Activated T-helper 17 cell treated with anti-CD3 and anti-CD28 coated beads, Interleukin-2, amount 50 U/mL, for 72 hours (primary cell): ENCODE data around the gene TMEM256. TPM values are rescaled to one million over a fixed set of nuclear protein-coding genes. Genes with fewer than 3 reads are reported as not detected.

Source experiments
- ATAC-seq: fragments of 150-1000 bp; cut with Tn5 transposase; replicated peaks from 2 replicates; pipeline ENCODE4 v1.10.0; 2021; ENCODE audit warnings: mild to moderate bottlenecking, moderate library complexity
- H3K27ac Mint-ChIP-seq: one replicate; pipeline ENCODE4 v1.8.0; 2022; ENCODE audit warnings: mixed read lengths
- H3K27me3 Mint-ChIP-seq: one replicate; pipeline ENCODE4 v1.8.0; 2022; ENCODE audit warnings: mixed read lengths
- H3K36me3 Mint-ChIP-seq: one replicate; pipeline ENCODE4 v1.8.0; 2022; ENCODE audit warnings: low read depth, mild to moderate bottlenecking, mixed read lengths
- H3K4me1 Mint-ChIP-seq: one replicate; pipeline ENCODE4 v1.8.0; 2022; ENCODE audit warnings: mixed read lengths
- H3K4me3 Mint-ChIP-seq: one replicate; pipeline ENCODE4 v1.8.0; 2022; ENCODE audit warnings: mild to moderate bottlenecking, mixed read lengths
- H3K9me3 Mint-ChIP-seq: one replicate; pipeline ENCODE4 v1.8.0; 2022; ENCODE audit warnings: mixed read lengths
- total RNA-seq, 2 donors: library from RNA; stranded (reverse); gene quantifications; one replicate each; pipeline ENCODE4 v1.2.3, GENCODE V29; 2022

Gene TMEM256
- total RNA-seq, 2 donors from 2014 or later = 64.1 to 69.7 TPM

DNA sequence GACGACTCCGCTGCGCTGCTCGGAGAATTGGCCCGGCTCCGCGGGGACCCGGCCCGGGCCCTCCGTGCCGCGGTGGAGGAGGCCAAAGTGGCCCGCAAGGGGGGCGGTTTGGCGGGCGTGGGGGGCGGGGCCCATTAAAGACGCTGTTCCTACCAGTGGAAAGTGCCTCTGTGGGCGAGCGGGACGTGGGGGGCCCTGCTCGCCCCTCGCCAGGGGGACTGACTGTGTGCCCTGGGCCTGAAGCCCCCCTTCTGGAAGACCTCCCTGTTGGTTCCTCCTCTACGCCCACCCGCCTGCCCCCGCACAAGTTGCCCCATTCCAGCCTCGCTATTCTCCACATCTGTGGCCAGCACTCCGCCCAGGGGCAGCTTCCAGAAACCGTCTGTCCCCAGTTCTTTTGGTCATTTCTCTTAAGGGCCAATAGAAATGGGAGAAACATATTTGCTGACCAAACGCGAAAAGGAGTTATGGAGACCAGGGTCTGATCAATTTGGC is 33.5 kb upstream of the TMEM256 start:
- Mint-ChIP-seq H3K27ac (peak overlapping the region; percentile 78), H3K36me3 (peaks cover 47% of the 10 kb centered on the region), H3K9me3 (no peaks in the 10 kb centered on the region), H3K4me3 (peak overlapping the region; percentile 95), H3K4me1 (peaks cover 18% of the 10 kb centered on the region), H3K27me3 (peaks cover 19% of the 10 kb centered on the region)
- ATAC-seq = no peak

GRCh38 chr17:7436556-7437368 is 32.9 kb upstream of the TMEM256 start:
- Mint-ChIP-seq H3K4me1 (peaks cover 18% of the 10 kb centered on the region), H3K36me3 (peaks cover 47% of the 10 kb centered on the region), H3K27ac (peak overlapping the region; percentile 85), H3K27me3 (peaks cover 13% of the 10 kb centered on the region), H3K9me3 (no peaks in the 10 kb centered on the region), H3K4me3 (peak overlapping the region; percentile 95)
- peak; percentile 69 for ATAC-seq

DNA sequence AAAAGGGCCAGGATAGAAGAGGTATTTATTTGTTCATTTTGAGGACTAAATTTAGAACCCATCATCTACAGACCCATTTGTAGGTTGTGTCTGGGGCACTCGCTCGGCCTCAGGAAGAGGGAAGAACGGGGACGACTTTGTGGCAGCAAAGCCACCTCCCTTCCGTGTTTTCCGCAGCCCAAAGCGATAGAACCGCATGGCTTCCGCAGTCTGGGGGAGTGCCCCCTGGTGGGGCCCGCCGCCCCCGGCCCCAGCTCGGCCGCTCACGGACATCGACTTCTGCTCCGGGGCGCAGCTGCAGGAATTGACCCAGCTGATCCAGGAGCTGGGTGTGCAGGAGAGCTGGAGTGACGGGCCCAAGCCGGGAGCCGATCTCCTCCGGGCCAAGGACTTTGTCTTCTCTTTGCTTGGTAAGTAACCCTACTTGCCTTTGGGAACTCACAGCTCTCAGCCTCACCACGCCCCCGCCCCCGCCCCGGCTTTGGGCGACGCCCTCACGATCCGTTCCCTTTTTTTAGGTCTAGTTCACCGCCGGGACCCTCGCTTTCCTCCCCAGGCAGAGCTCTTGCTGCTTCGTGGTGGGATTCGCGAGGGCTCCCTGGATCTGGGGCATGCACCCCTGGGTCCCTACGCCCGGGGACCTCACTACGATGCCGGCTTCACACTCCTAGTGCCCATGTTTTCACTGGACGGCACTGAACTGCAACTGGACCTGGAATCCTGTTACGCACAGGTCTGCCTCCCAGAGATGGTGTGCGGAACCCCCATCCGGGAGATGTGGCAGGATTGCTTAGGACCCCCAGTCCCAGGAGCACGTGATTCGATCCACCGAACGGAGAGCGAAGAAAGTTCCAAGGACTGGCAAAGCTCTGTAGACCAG is 32.0 kb upstream of the TMEM256 start:
- no peaks in the 10 kb centered on the region for H3K9me3 Mint-ChIP-seq

GRCh38 chr17:7432296-7432695 is 28.4 kb upstream of the TMEM256 start:
- no peaks in the 10 kb centered on the region for H3K4me1 Mint-ChIP-seq
- no peaks in the 10 kb centered on the region for H3K9me3 Mint-ChIP-seq
- H3K36me3 Mint-ChIP-seq = peaks cover 18% of the 10 kb centered on the region
- H3K4me3 Mint-ChIP-seq = no peak overlapping the region
- no peak for ATAC-seq
- H3K27ac Mint-ChIP-seq = no peak overlapping the region
- H3K27me3 Mint-ChIP-seq = no peaks in the 10 kb centered on the region

More for the DNA sequence above, 32.0 kb upstream of the TMEM256 start:
- Mint-ChIP-seq H3K4me3 (peak overlapping the region; percentile 95), H3K27ac (peak overlapping the region; percentile 94), H3K27me3 (peaks cover 13% of the 10 kb centered on the region), H3K36me3 (peaks cover 47% of the 10 kb centered on the region), H3K4me1 (peaks cover 18% of the 10 kb centered on the region)
- peak; percentile 28 for ATAC-seq

- H3K9me3 Mint-ChIP-seq = no peaks in the 10 kb centered on the region
- peaks cover 9% of the 10 kb centered on the region for H3K36me3 Mint-ChIP-seq
- H3K27me3 Mint-ChIP-seq = no peaks in the 10 kb centered on the region
- no peak for ATAC-seq
- no peak overlapping the region for H3K4me3 Mint-ChIP-seq
- peak overlapping the region; percentile 13 for H3K27ac Mint-ChIP-seq
- H3K4me1 Mint-ChIP-seq = no peaks in the 10 kb centered on the region
These were observed 27.3 kb upstream of the TMEM256 start for GRCh38 chr17:7431231-7431630.

DNA sequence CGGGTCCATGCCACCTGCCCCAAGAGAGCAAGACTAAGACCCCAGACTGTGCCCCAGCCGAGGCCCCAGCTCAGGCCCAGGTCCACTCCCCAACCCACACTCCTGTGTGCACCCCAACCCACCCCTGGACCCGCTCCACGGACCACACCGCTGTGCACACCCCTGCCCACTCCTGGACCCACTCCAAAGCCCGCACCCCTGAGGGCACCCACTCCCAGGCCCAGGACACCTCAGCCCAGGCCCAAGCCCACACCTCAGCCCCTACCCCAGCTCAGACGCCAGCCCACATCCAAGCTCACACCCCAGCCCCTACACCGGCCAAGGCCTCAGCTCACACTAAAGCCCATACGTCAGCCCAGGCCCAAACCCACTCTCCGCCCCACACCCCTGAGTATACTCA is 25.8 kb upstream of the TMEM256 start:
- Mint-ChIP-seq H3K36me3 (no peaks in the 10 kb centered on the region), H3K9me3 (no peaks in the 10 kb centered on the region), H3K27ac (no peak overlapping the region), H3K4me3 (no peak overlapping the region), H3K4me1 (no peaks in the 10 kb centered on the region), H3K27me3 (no peaks in the 10 kb centered on the region)
- no peak for ATAC-seq

DNA sequence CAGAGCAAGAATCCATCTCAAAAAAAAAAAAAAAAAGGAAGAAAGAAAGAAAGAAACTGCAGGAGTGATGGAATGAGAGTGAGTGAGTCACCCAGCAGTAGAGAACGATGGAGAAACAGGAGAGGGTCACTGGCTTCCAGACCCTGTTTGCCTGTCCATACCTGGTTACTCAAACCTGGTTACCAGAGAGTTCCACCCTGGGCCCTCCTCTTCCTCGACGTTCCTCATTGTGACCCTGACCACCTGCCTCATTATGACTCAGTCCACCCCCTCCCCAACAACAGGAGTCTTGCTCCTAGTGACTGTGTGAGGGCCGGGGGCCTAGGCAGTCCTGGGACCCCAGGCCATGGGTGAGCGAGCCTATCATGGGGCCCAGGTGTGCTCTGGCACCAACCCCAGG is 24.7 kb upstream of the TMEM256 start, which contains the start of gene SPEM3:
Gene SPEM3, plus strand, starts transcription at position 301 of the 400 bp plus-strand sequence. Its CDS starts 46 bp downstream, at position 347.
- Mint-ChIP-seq H3K27me3 (no peaks in the 10 kb centered on the region), H3K4me1 (no peaks in the 10 kb centered on the region), H3K36me3 (no peaks in the 10 kb centered on the region), H3K4me3 (no peak within 1 kb of the TSS), H3K27ac (no peak within 1 kb of the TSS), H3K9me3 (no peaks in the 10 kb centered on the region)
- no peak for ATAC-seq

DNA sequence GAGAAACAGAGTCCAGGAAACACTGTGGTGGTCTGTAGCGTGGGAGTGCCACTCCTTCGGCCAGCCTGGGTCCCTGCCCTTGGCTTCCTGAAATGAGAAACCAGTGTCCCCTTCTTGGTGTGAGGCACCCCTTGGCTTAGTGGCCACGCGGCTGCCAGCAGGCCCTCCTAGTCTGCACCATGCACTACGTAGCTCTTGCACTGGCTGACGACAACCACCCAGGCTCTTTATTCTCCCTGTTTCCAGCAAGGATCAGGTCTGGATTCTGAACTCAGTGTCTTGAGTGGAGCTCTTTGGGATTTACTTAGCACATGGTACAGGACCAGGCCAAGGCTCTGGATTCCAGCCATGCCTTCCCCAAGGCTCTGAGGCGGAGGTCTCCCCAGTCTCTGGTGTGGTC is 23.7 kb upstream of the TMEM256 start:
- no peaks in the 10 kb centered on the region for H3K36me3 Mint-ChIP-seq
- H3K4me3 Mint-ChIP-seq = no peak overlapping the region
- no peaks in the 10 kb centered on the region for H3K27me3 Mint-ChIP-seq
- no peaks in the 10 kb centered on the region for H3K9me3 Mint-ChIP-seq
- no peak overlapping the region for H3K27ac Mint-ChIP-seq
- no peaks in the 10 kb centered on the region for H3K4me1 Mint-ChIP-seq
- ATAC-seq = no peak

GRCh38 chr17:7426896-7427489 is 23.1 kb upstream of the TMEM256 start:
- no peak overlapping the region for H3K27ac Mint-ChIP-seq
- no peaks in the 10 kb centered on the region for H3K9me3 Mint-ChIP-seq

DNA sequence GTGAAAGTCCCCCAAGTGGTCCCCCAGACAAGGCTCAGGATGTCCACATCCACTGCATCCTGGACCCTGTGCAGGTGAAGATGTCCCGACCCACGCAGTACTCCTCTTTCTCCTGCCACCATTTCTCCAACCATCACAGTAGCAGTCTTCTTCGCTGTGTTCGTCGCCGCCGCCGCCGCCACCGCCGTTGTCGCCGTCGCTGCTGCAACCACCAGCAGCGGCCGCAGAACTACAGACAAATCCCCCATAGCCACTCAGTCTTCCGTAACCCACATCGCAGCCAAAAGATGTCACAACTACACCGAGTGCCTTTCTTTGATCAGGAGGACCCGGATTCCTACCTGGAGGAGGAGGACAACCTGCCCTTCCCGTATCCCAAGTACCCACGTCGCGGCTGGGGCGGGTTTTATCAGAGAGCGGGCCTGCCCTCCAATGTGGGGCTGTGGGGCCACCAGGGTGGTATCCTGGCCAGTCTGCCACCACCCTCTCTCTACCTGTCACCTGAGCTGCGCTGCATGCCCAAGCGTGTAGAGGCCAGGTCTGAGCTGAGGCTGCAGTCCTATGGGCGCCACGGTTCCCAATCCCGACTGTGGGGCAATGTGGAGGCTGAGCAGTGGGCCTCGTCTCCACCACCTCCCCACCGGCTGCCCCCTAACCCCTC is 22.4 kb upstream of the TMEM256 start:
- no peaks in the 10 kb centered on the region for H3K27me3 Mint-ChIP-seq
- no peak overlapping the region for H3K4me3 Mint-ChIP-seq
- no peaks in the 10 kb centered on the region for H3K36me3 Mint-ChIP-seq
- H3K4me1 Mint-ChIP-seq = no peaks in the 10 kb centered on the region
- no peak for ATAC-seq
- no peak overlapping the region for H3K27ac Mint-ChIP-seq
- no peaks in the 10 kb centered on the region for H3K9me3 Mint-ChIP-seq

More at GRCh38 chr17:7426896-7427489, 23.1 kb upstream of the TMEM256 start:
- Mint-ChIP-seq H3K4me3 (no peak overlapping the region), H3K4me1 (no peaks in the 10 kb centered on the region), H3K27me3 (no peaks in the 10 kb centered on the region), H3K36me3 (no peaks in the 10 kb centered on the region)
- no peak for ATAC-seq

DNA sequence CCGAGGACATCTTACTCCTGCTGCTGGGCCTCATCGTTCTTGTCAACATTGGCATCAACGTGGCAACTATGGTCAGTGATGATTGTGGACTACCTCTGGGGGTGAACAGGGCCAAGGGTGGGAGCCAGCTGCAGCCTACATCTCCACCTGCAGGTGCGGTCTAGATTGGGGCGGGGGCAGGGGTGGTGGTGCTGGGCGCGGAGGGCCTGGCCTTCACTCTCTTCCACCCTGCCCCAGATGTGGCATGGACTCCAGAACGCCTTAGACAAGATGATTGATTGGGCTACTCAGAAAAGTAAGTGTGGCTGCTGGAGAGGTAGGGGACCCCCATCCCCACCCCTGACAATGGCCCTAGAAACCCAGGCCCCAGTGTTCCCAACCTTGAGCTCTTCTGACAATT is 21.9 kb upstream of the TMEM256 start:
- H3K4me1 Mint-ChIP-seq = no peaks in the 10 kb centered on the region
- no peaks in the 10 kb centered on the region for H3K36me3 Mint-ChIP-seq
- no peaks in the 10 kb centered on the region for H3K27me3 Mint-ChIP-seq
- H3K9me3 Mint-ChIP-seq = no peaks in the 10 kb centered on the region
- ATAC-seq = no peak
- no peak overlapping the region for H3K27ac Mint-ChIP-seq
- H3K4me3 Mint-ChIP-seq = no peak overlapping the region

- no peaks in the 10 kb centered on the region for H3K4me1 Mint-ChIP-seq
- no peaks in the 10 kb centered on the region for H3K9me3 Mint-ChIP-seq
- no peak within 1 kb of the TSS for H3K27ac Mint-ChIP-seq
- H3K4me3 Mint-ChIP-seq = no peak within 1 kb of the TSS
- no peaks in the 10 kb centered on the region for H3K36me3 Mint-ChIP-seq
- no peaks in the 10 kb centered on the region for H3K27me3 Mint-ChIP-seq
- no peak for ATAC-seq
These were observed 21.4 kb upstream of the TMEM256 start, which contains the start of gene SPEM2 for GRCh38 chr17:7425316-7425715. Gene SPEM2 (plus strand): TSS chr17:7425616. CDS start chr17:7425689, 73 bp downstream.

DNA sequence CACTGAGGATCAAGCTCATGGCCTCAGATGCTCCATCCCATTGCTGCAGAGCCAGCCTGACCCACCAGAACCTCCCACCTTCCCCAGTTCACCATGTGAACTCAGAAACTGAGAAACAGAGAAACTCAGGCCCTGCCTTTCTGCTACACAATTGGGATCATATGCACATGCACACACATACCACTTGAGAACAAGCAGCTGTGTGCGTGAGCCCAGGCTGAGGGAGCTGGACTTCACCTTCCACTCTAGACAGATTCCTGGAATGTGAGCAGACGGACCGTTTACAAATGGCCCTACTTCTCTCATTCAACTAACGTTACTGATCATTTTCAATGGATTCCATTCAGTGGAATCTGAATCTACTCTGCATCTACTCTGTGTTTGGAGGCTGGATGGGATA is 19.8 kb upstream of the TMEM256 start:
- Mint-ChIP-seq H3K27ac (no peak overlapping the region), H3K36me3 (no peaks in the 10 kb centered on the region), H3K4me3 (no peak overlapping the region), H3K4me1 (no peaks in the 10 kb centered on the region), H3K27me3 (no peaks in the 10 kb centered on the region), H3K9me3 (no peaks in the 10 kb centered on the region)
- no peak for ATAC-seq

DNA sequence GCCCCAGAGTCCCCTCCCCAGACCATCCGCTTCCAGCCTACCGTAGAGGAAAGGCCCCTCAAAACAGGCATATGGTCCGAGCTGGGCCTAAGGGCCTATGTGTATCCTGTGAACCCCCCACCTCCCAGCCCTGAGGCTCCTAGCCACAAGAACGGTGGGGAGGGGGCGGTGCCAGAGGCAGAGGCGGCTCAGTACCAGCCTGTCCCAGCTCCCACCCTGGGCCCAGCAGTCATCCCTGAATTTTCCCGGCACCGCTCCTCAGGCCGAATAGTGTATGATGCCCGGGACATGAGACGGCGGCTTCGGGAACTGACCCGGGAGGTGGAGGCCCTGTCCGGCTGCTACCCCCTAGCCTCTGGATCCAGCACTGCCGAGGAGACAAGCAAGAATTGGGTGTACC is 17.3 kb upstream of the TMEM256 start:
- H3K9me3 Mint-ChIP-seq = no peaks in the 10 kb centered on the region
- no peaks in the 10 kb centered on the region for H3K36me3 Mint-ChIP-seq
- no peak for ATAC-seq
- no peak overlapping the region for H3K4me3 Mint-ChIP-seq
- H3K27me3 Mint-ChIP-seq = no peaks in the 10 kb centered on the region
- no peaks in the 10 kb centered on the region for H3K4me1 Mint-ChIP-seq
- no peak overlapping the region for H3K27ac Mint-ChIP-seq
